GM12891 (cell line): ENCODE data around the gene NEURL2.

Source experiments
- POLR2A ChIP-seq: IDR thresholded peaks from 2 replicates; pipeline ENCODE4 v1.6.1; 2011; ENCODE audit warnings: low read depth, low read length, control low read depth
- POLR2AphosphoS5 ChIP-seq: IDR thresholded peaks from 2 replicates; pipeline ENCODE4 v1.6.1; 2011; ENCODE audit warnings: low read depth, low read length, control low read depth
- TAF1 ChIP-seq: IDR thresholded peaks from 2 replicates; pipeline ENCODE4 v1.6.1; 2011; ENCODE audit warnings: low read depth, low read length, control low read depth

GRCh38 chr20:45919542-45920399, 28.8 kb upstream of the NEURL2 start:
- TF ChIP-seq TAF1 (no peak), POLR2A (no peak), POLR2AphosphoS5 (no peak)
